ENCODE results near the gene LARGE1.

GRCh38 chr22:33518405-33518804 is 401.9 kb downstream of the LARGE1 start:
- TF ChIP-seq POLR2A (IDR thresholded peaks at IDR 0.05; ENCODE audit: low read depth, low read length) (no peak), TAF1 (IDR thresholded peaks at IDR 0.05; ENCODE audit: low read depth, low read length) (no peak)
